Neural cell (in vitro differentiated cells): ENCODE measurements around the gene RGL4. TPM values are rescaled to one million over a fixed set of nuclear protein-coding genes. Genes with fewer than 3 reads are reported as not detected.

Source experiments
- H2AFZ ChIP-seq: fragments of 200-600, 300-800 bp; sonication (generic), shearing (Covaris generic); 2 replicates; pipeline ENCODE4 v1.6.0; 2014; ENCODE audit warnings: low read depth, mild to moderate bottlenecking, antibody characterized with exemption, low read length, moderate library complexity
- H3F3A ChIP-seq: fragments of 200-600 bp; shearing (Covaris generic); 2 replicates; pipeline ENCODE4 v1.6.1; 2016; ENCODE audit warnings: mild to moderate bottlenecking, moderate library complexity, mixed read lengths, antibody characterized with exemption, low read length; ENCODE audit not compliant: insufficient read depth, poor library complexity, severe bottlenecking
- H3K27ac ChIP-seq: fragments of 200-600, 300-800 bp; sonication (generic), shearing (Covaris generic); 2 replicates; pipeline ENCODE4 v1.5.1; 2014; ENCODE audit warnings: mild to moderate bottlenecking, low read length, moderate library complexity
- H3K27me3 ChIP-seq: fragments of 300-800, 200-600 bp; sonication (generic), shearing (Covaris generic); 2 replicates; pipeline ENCODE4 v1.6.0; 2014; ENCODE audit warnings: mild to moderate bottlenecking, low read depth, low read length, moderate library complexity; ENCODE audit not compliant: insufficient read depth
- H3K36me3 ChIP-seq: fragments of 300-800, 200-600 bp; sonication (generic), shearing (Covaris generic); 2 replicates; pipeline ENCODE4 v1.5.1; 2014; ENCODE audit warnings: mild to moderate bottlenecking, antibody characterized with exemption, low read length, moderate library complexity; ENCODE audit not compliant: insufficient read depth
- H3K4me2 ChIP-seq: fragments of 300-800, 200-600 bp; sonication (generic), shearing (Covaris generic); 2 replicates; pipeline ENCODE4 v1.6.0; 2014; ENCODE audit warnings: mild to moderate bottlenecking, low read length
- H3K4me3 ChIP-seq: fragments of 300-800, 200-600 bp; sonication (generic), shearing (Covaris generic); 2 replicates; pipeline ENCODE4 v1.5.1; 2014; ENCODE audit warnings: mild to moderate bottlenecking, low read length, moderate library complexity
- H3K79me2 ChIP-seq: fragments of 200-600 bp; shearing (Covaris generic); replicated peaks from 2 replicates; pipeline ENCODE4 v1.6.0; 2014; ENCODE audit warnings: mild to moderate bottlenecking, low read length, moderate library complexity; ENCODE audit not compliant: insufficient read depth
- H3K9ac ChIP-seq: fragments of 300-800, 200-600 bp; sonication (generic), shearing (Covaris generic); 2 replicates; pipeline ENCODE4 v1.6.1; 2016; ENCODE audit warnings: mild to moderate bottlenecking, low read length, mixed read lengths
- H3K9me2 ChIP-seq: fragments of 200-600 bp; shearing (Covaris generic); 2 replicates; pipeline ENCODE4 v1.6.1; 2016; ENCODE audit warnings: mild to moderate bottlenecking, low read length, mixed read lengths; ENCODE audit not compliant: insufficient read depth
- H3K9me3 ChIP-seq: fragments of 200-600, 300-800 bp; sonication (generic), shearing (Covaris generic); 2 replicates; pipeline ENCODE4 v1.6.1; 2016; ENCODE audit warnings: mild to moderate bottlenecking, mixed run types, low read length, moderate library complexity, mixed read lengths
- H4K20me1 ChIP-seq: fragments of 200-600 bp; shearing (Covaris generic); 2 replicates; pipeline ENCODE4 v1.6.1; 2016; ENCODE audit warnings: mild to moderate bottlenecking, mixed run types; ENCODE audit not compliant: insufficient read depth
- EP300 ChIP-seq: fragments of 450-650 bp; conservative IDR thresholded peaks from 2 replicates; pipeline ENCODE4 v1.6.1; 2014; ENCODE audit warnings: antibody characterized with exemption, mild to moderate bottlenecking, moderate library complexity; ENCODE audit not compliant: poor library complexity, severe bottlenecking
- EZH2 ChIP-seq: fragments of 200-600, 300-800 bp; shearing (Covaris generic), sonication (generic); IDR thresholded peaks from 2 replicates; pipeline ENCODE4 v1.6.1; 2014; ENCODE audit warnings: antibody characterized with exemption, low read length, borderline replicate concordance, mild to moderate bottlenecking; ENCODE audit not compliant: insufficient read depth, poor library complexity, severe bottlenecking
- MXI1 ChIP-seq: fragments of 450-650 bp; conservative IDR thresholded peaks from 2 replicates; pipeline ENCODE4 v1.6.1; 2014; ENCODE audit warnings: antibody characterized with exemption, mild to moderate bottlenecking; ENCODE audit not compliant: poor library complexity, severe bottlenecking
- POLR2AphosphoS5 ChIP-seq: IDR thresholded peaks from 2 replicates; pipeline ENCODE4 v1.6.1; 2012
- RAD21 ChIP-seq: fragments of 450-650 bp; conservative IDR thresholded peaks from 2 replicates; pipeline ENCODE4 v1.6.1; 2014; ENCODE audit warnings: antibody characterized with exemption, mild to moderate bottlenecking, moderate library complexity
- REST ChIP-seq: IDR thresholded peaks from 2 replicates; pipeline ENCODE4 v1.6.1; 2012; ENCODE audit warnings: borderline replicate concordance
- SMC3 ChIP-seq: fragments of 450-650 bp; conservative IDR thresholded peaks from 2 replicates; pipeline ENCODE4 v1.6.1; 2014; ENCODE audit warnings: antibody characterized with exemption, mild to moderate bottlenecking, moderate library complexity; ENCODE audit not compliant: poor library complexity
- TAF1 ChIP-seq: IDR thresholded peaks from 2 replicates; pipeline ENCODE4 v1.6.1; 2012; ENCODE audit warnings: low read depth
- polyA plus RNA-seq: library from polyadenylated mRNA; depleted of rRNA; stranded (reverse); fragments of >200 nt; gene quantifications from 2 replicates; pipeline ENCODE4 v1.2.3, GENCODE V29; 2014
- TF ChIP-seq, protein P1 (sequence below): fragments of 450-650 bp; IDR thresholded peaks from 2 replicates; pipeline ENCODE4 v1.5.1; 2014; ENCODE audit warnings: antibody characterized with exemption, mild to moderate bottlenecking, moderate library complexity; ENCODE audit not compliant: poor library complexity, severe bottlenecking

Gene RGL4
- polyA plus RNA-seq, 1 donor from 2014 or later: not detected

- H3K27me3 ChIP-seq: no peaks in the 10 kb centered on the region
- no peak overlapping the region for H3K9ac ChIP-seq
- peaks cover 3% of the 10 kb centered on the region for H3K36me3 ChIP-seq
- no peaks in the 10 kb centered on the region for H3K9me3 ChIP-seq
- no peaks in the 10 kb centered on the region for H3F3A ChIP-seq
- H3K4me3 ChIP-seq: no peak overlapping the region
- H3K9me2 ChIP-seq: no peaks in the 10 kb centered on the region
- no peaks in the 10 kb centered on the region for H4K20me1 ChIP-seq
- no peak overlapping the region for H2AFZ ChIP-seq
- H3K79me2 ChIP-seq: peaks cover 4% of the 10 kb centered on the region
- no peak for TF ChIP-seq EZH2
- TF ChIP-seq POLR2AphosphoS5: no peak
- no peak for TF ChIP-seq REST
- no peak for TF ChIP-seq SMC3
- TF ChIP-seq, protein P1, sequence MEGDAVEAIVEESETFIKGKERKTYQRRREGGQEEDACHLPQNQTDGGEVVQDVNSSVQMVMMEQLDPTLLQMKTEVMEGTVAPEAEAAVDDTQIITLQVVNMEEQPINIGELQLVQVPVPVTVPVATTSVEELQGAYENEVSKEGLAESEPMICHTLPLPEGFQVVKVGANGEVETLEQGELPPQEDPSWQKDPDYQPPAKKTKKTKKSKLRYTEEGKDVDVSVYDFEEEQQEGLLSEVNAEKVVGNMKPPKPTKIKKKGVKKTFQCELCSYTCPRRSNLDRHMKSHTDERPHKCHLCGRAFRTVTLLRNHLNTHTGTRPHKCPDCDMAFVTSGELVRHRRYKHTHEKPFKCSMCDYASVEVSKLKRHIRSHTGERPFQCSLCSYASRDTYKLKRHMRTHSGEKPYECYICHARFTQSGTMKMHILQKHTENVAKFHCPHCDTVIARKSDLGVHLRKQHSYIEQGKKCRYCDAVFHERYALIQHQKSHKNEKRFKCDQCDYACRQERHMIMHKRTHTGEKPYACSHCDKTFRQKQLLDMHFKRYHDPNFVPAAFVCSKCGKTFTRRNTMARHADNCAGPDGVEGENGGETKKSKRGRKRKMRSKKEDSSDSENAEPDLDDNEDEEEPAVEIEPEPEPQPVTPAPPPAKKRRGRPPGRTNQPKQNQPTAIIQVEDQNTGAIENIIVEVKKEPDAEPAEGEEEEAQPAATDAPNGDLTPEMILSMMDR: no peak
- TF ChIP-seq RAD21: no peak
- TF ChIP-seq EP300: no peak
- TF ChIP-seq TAF1: no peak
- no peak overlapping the region for H3K27ac ChIP-seq
- H3K4me2 ChIP-seq: no peak overlapping the region
Measured at GRCh38 chr22:23700706-23701105, 9.9 kb downstream of the RGL4 start.

DNA sequence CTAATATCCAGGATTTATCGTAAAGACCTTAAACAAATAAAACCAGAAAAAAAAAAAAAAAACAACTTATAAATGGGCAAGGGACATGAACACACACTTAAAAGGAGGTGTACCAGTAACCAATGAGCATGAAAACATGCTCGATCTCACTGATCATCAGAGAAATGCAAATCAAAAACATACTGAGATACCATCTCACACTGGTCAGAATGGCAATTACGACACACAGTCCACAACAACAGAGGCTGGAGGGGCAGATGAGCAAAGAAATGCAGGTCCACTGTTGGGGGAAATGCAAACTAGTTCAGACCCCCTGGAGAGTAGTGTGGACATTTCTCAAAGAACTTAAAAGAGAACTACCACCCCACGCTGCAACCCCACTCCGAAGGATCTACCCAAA, 13.2 kb downstream of the RGL4 start:
- Histone ChIP-seq H3K4me3 (no peak overlapping the region), H3K9me2 (no peaks in the 10 kb centered on the region), H3K9ac (no peak overlapping the region), H3K9me3 (no peaks in the 10 kb centered on the region), H3K27ac (no peak overlapping the region), H3F3A (no peaks in the 10 kb centered on the region), H2AFZ (no peak overlapping the region), H3K36me3 (peaks cover 16% of the 10 kb centered on the region), H3K4me2 (no peak overlapping the region), H3K27me3 (no peaks in the 10 kb centered on the region), H4K20me1 (no peaks in the 10 kb centered on the region), H3K79me2 (peaks cover 4% of the 10 kb centered on the region)
- no peak for TF ChIP-seq EZH2
- no peak for TF ChIP-seq TAF1
- no peak for TF ChIP-seq EP300
- no peak for TF ChIP-seq SMC3
- no peak for TF ChIP-seq POLR2AphosphoS5
- TF ChIP-seq MXI1: no peak
- no peak for TF ChIP-seq REST
- TF ChIP-seq, protein P1: no peak
- TF ChIP-seq RAD21: no peak
